K562 (cell line): ENCODE results near the gene NUDT1. TPM values are rescaled to one million over a fixed set of nuclear protein-coding genes. Genes with fewer than 3 reads are reported as not detected.

Source experiments
- ATAC-seq: fragments of 200-7000 bp; cut with Tn5 transposase; 3 replicates; pipeline ENCODE4 v1.9.1; 2020; ENCODE audit warnings: moderate library complexity
- BruUV-seq: library from RNA; stranded (reverse); fragments of 400-500 nt; replicated peaks from 2 replicates; lab custom pipeline; 2021; lab: Mats Ljungman, UMichigan
- CTCF ChIA-PET: fragments of 300-600 bp; formaldehyde crosslinking; extraction: SDS; loops from one replicate; lab custom pipeline; 2021; ENCODE audit warnings: low intra/inter-chr PET ratio; lab: Yijun Ruan, JAX
- POLR2A ChIA-PET: fragments of 300-600, 350-650 bp; sonication (Branson Sonifier 250); formaldehyde crosslinking; extraction: SDS; loops from one replicate; lab custom pipeline; 2021; ENCODE audit warnings: antibody characterized with exemption, inconsistent platforms; lab: Yijun Ruan, JAX
- DNase-seq, 4 experiments: peaks; one replicate each; pipeline versions ENCODE4 v3.0.0 to v3.0.0-alpha.2; 2011 to 2018; ENCODE audit warnings: low spot score in 3 of 4, mixed read lengths in 3 of 4; ENCODE audit errors: extremely low read depth in 1 of 4
- FAIRE-seq: peaks from 2 replicates; lab custom pipeline; 2011; peaks lifted over from hg19 to GRCh38; lab: Jason Lieb, UNC
- H2AFZ ChIP-seq: 2 replicates; pipeline ENCODE4 v1.6.0; 2011; ENCODE audit warnings: low read depth, low read length, control low read depth, inconsistent platforms
- H3K27ac ChIP-seq: fragments of 200-600 bp; 3 replicates; pipeline ENCODE4 v1.8.0; 2011; ENCODE audit warnings: low read depth, mild to moderate bottlenecking, control low read depth, inconsistent platforms, low read length, moderate library complexity, mixed read lengths; ENCODE audit errors: extremely low read depth
- H3K27me3 ChIP-seq, 2 experiments: fragments of 300-600 bp in 1 of 2; 2 replicates in 1 of 2; 3 replicates in 1 of 2; pipeline versions ENCODE4 v1.6.0 to v1.8.0; 2011; ENCODE audit warnings: inconsistent platforms in 2 of 2, low read length in 2 of 2, mild to moderate bottlenecking in 1 of 2, mixed read lengths in 1 of 2, moderate library complexity in 1 of 2; ENCODE audit not compliant: control insufficient read depth in 2 of 2, insufficient read depth in 2 of 2
- H3K36me3 ChIP-seq: fragments of 300-600 bp; 3 replicates; pipeline ENCODE4 v1.8.0; 2011; ENCODE audit warnings: mild to moderate bottlenecking, low read length, inconsistent platforms; ENCODE audit not compliant: control insufficient read depth, insufficient read depth
- H3K4me1 ChIP-seq, 2 experiments: fragments of 200-600 bp in 1 of 2; replicated peaks in 1 of 2; 2 replicates in 1 of 2; 3 replicates in 1 of 2; pipeline versions ENCODE4 v1.5.1 to v1.8.0; 2011; ENCODE audit warnings: inconsistent platforms in 2 of 2, low read length in 2 of 2, mild to moderate bottlenecking in 1 of 2, mixed read lengths in 1 of 2, moderate library complexity in 1 of 2; ENCODE audit not compliant: control insufficient read depth in 2 of 2, insufficient read depth in 2 of 2
- H3K4me2 ChIP-seq: 2 replicates; pipeline ENCODE4 v1.6.1; 2011; ENCODE audit warnings: low read length, control low read depth, inconsistent platforms, mixed read lengths; ENCODE audit not compliant: insufficient read depth
- H3K4me3 ChIP-seq: fragments of 200-600 bp; sonication (generic), shearing (Covaris generic); 2 replicates; pipeline ENCODE4 v1.5.1; 2016; ENCODE audit warnings: control low read depth, inconsistent platforms
- H3K79me2 ChIP-seq: fragments of 200-600 bp; 3 replicates; pipeline ENCODE4 v1.8.0; 2011; ENCODE audit warnings: low read length, inconsistent platforms; ENCODE audit not compliant: control insufficient read depth, insufficient read depth
- H3K9ac ChIP-seq, 2 experiments: 2 replicates each; pipeline versions ENCODE4 v1.6.0 to v1.6.1; 2011; ENCODE audit warnings: low read depth in 2 of 2, low read length in 2 of 2, control low read depth in 1 of 2, inconsistent platforms in 1 of 2, mild to moderate bottlenecking in 1 of 2, mixed read lengths in 1 of 2; ENCODE audit not compliant: insufficient read depth in 1 of 2
- H3K9me1 ChIP-seq: one replicate; pipeline ENCODE4 v1.6.0; 2011; ENCODE audit warnings: inconsistent platforms, mild to moderate bottlenecking, low read length, moderate library complexity; ENCODE audit not compliant: control insufficient read depth, insufficient read depth
- H3K9me3 ChIP-seq: replicated peaks from 2 replicates; pipeline ENCODE4 v1.5.1; 2011; ENCODE audit warnings: low read depth, low read length, inconsistent platforms; ENCODE audit not compliant: control insufficient read depth, insufficient read depth
- H4K20me1 ChIP-seq: replicated peaks from 2 replicates; pipeline ENCODE4 v1.6.1; 2011; ENCODE audit warnings: low read length, inconsistent platforms, mixed read lengths; ENCODE audit not compliant: control insufficient read depth, insufficient read depth
- POLR2G ChIP-seq: fragments of 200-400 bp; formaldehyde crosslinking; IDR thresholded peaks from 2 replicates; pipeline ENCODE4 v1.6.1; 2017; ENCODE audit warnings: low read depth, mild to moderate bottlenecking, antibody characterized with exemption, low read length, moderate library complexity
- ZNF668 ChIP-seq: fragments of 250-450 bp; sonication (Bioruptor Pico); IDR thresholded peaks from 2 replicates; pipeline ENCODE4 v1.8.0; 2022; ENCODE audit warnings: mild to moderate bottlenecking, inconsistent platforms
- WGBS: fragments of 100-300 bp; shearing (Covaris generic); methylation state at CpG from one replicate; pipeline ENCODE4 v1.1.6; 2016; ENCODE audit warnings: low coverage, mixed read lengths; ENCODE audit not compliant: insufficient coverage; ENCODE audit errors: missing lambda C conversion rate; 5-methylcytosine and 5-hydroxymethylcytosine counted together
- in situ Hi-C: fragments of 300-500 bp; cut with MboI; formaldehyde crosslinking; loops from 4 replicates; pipeline ENCODE4 v1.15.0; 2018; ENCODE audit warnings: inconsistent platforms, mixed read lengths
- intact Hi-C: fragments of 100-400 bp; cut with micrococcal nuclease; formaldehyde crosslinking; loops from 2 replicates; pipeline ENCODE4 v1.14.2; 2022
- polyA plus RNA-seq, 8 experiments: library from polyadenylated mRNA; depleted of rRNA in 4 of 8; stranded (reverse) in 5 of 8; unstranded in 3 of 8; fragments of >200 nt; fragmentation: Nextera tagmentation in 2 of 8; fragmentation: Illumina TruSeq in 1 of 8; extraction: Ambion mirVana in 2 of 8; extraction: Trizol in 1 of 8; gene quantifications; 2 replicates each; pipeline versions ENCODE4 v1.2.1 to v1.2.3, GENCODE V29; 2011 to 2014; ENCODE audit warnings: inconsistent platforms in 1 of 8, missing spikeins in 1 of 8
- total RNA-seq, 7 experiments: library from RNA; depleted of rRNA in 6 of 7; stranded (reverse); fragments of >200 nt in 6 of 7; fragmentation: Illumina TruSeq in 2 of 7; extraction: Trizol in 2 of 7; gene quantifications; 2 replicates each; pipeline versions ENCODE4 v1.2.1 to v1.2.3, GENCODE V29; 2011 to 2021; ENCODE audit warnings: low replicate concordance in 1 of 7
- TF ChIP-seq, protein P1 (sequence below): IDR thresholded peaks from 2 replicates; pipeline ENCODE4 v1.6.1; 2016; ENCODE audit warnings: missing genetic modification characterization, missing compliant biosample characterization

The NUDT1 gene
- total and polyA plus RNA-seq, 9 of the 15 experiments (the other 6 are each of a cell fraction or from before 2014, with no cell fraction given) = 5.3 to 73.3 (median 29.6) TPM

DNA sequence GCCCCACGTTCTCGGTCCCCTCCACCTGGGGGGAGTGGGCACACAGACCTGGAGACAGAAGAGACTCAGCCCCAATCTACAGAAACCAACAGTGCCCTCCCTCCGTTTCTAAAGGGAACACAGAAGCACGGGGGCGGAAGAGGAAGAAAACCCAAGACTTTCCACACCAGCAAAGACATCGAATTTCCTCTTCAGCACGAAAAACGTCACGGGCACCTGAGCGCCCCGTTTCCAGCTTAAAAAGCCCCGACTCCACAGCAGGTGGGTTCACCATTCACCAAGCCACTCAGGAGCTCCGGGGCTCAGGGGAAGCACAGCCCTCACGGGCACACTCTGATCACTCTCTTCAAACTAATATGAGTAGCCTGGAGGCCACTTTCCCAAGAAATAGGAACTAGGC lies 19.6 kb downstream of the NUDT1 start:
- H3K4me2 ChIP-seq = no peak overlapping the region
- DNase-seq = no peak
- H3K27ac ChIP-seq = no peak overlapping the region
- H3K4me3 ChIP-seq = no peak overlapping the region
- no peaks in the 10 kb centered on the region for H3K9me3 ChIP-seq
- no peak for TF ChIP-seq ZNF668
- no peak for ATAC-seq
- H4K20me1 ChIP-seq = no peaks in the 10 kb centered on the region
- no peak overlapping the region for H2AFZ ChIP-seq
- no peak for FAIRE-seq
- H3K9ac ChIP-seq = no peak overlapping the region
- ChIA-PET CTCF (no interaction called here), POLR2A (interaction anchor here (0.7 to 0.8 kb wide), 2 partner anchors 8 to 74 kb away, joined by 3 to 4 read pairs; no protein-coding TSS in a partner anchor)
- in situ Hi-C loops (no loop called here), intact Hi-C loops (no loop called here)
- peaks cover 47% of the 10 kb centered on the region; the same call in 2 of the 3 replicates for H3K36me3 ChIP-seq
- peaks cover 0 to 9% of the 10 kb centered on the region in 2 experiments; a peak in 1 of 5 replicates for H3K4me1 ChIP-seq
- BruUV-seq = no TSS peak
- no peaks in the 10 kb centered on the region for H3K27me3 ChIP-seq
- H3K9me1 ChIP-seq = no peaks in the 10 kb centered on the region
- H3K79me2 ChIP-seq = no peaks in the 10 kb centered on the region
- 75% methylated on average over 11 of the region's 14 CpGs for WGBS

DNA sequence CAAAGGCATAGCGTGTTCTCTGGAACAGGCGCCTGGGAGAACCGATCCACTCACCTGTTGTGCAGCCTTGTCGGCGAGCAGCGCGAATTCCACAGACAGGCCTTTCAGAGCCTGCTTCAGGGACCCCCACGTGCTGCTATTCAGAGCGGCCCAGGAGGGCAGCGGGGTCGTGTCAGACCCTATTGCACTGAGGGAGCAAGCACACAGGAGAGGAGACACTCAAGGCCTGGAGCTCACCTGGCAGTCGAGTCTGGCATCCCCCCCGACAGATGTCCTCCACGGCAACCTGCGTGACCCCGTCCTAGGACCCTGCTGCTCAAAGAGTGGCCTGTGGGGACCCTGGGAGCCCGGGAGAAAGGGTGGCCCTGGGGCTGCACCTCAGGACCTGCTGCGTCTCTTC lies 21.1 kb downstream of the NUDT1 start:
- Histone ChIP-seq H3K4me1 (peaks cover 0 to 8% of the 10 kb centered on the region in 2 experiments; a peak in 1 of 5 replicates), H3K27me3 (no peaks in the 10 kb centered on the region), H3K27ac (no peak overlapping the region), H3K4me3 (no peak overlapping the region), H3K36me3 (peaks cover 38% of the 10 kb centered on the region; the same call in 2 of the 3 replicates), H2AFZ (no peak overlapping the region), H3K79me2 (no peaks in the 10 kb centered on the region), H3K9me1 (no peaks in the 10 kb centered on the region), H3K4me2 (no peak overlapping the region), H3K9me3 (no peaks in the 10 kb centered on the region), H4K20me1 (no peaks in the 10 kb centered on the region), H3K9ac (no peak overlapping the region; a peak in 1 of 4 replicates)
- ATAC-seq (no peak), DNase-seq (no peak), FAIRE-seq (no peak)
- CTCF ChIA-PET = no interaction called here
- POLR2A ChIA-PET = no interaction called here
- in situ Hi-C loops = no loop called here
- intact Hi-C loops = no loop called here
- WGBS = 88% methylated on average over 17 of the region's 18 CpGs
- TF ChIP-seq, protein P1, sequence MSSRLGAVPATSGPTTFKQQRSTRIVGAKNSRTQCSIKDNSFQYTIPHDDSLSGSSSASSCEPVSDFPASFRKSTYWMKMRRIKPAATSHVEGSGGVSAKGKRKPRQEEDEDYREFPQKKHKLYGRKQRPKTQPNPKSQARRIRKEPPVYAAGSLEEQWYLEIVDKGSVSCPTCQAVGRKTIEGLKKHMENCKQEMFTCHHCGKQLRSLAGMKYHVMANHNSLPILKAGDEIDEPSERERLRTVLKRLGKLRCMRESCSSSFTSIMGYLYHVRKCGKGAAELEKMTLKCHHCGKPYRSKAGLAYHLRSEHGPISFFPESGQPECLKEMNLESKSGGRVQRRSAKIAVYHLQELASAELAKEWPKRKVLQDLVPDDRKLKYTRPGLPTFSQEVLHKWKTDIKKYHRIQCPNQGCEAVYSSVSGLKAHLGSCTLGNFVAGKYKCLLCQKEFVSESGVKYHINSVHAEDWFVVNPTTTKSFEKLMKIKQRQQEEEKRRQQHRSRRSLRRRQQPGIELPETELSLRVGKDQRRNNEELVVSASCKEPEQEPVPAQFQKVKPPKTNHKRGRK = no peak
- 0 out of 2 replicates have a peak, but pooled peaks have one; percentile 17 for TF ChIP-seq POLR2G
- BruUV-seq = no TSS peak
